ENCODE data around the gene EDC4.
"Not testable (repeated sequence)": the region's sequence is repeated elsewhere in the genome, so short reads cannot be mapped to it uniquely, and the experiment has no call there.

Gene EDC4

DNA sequence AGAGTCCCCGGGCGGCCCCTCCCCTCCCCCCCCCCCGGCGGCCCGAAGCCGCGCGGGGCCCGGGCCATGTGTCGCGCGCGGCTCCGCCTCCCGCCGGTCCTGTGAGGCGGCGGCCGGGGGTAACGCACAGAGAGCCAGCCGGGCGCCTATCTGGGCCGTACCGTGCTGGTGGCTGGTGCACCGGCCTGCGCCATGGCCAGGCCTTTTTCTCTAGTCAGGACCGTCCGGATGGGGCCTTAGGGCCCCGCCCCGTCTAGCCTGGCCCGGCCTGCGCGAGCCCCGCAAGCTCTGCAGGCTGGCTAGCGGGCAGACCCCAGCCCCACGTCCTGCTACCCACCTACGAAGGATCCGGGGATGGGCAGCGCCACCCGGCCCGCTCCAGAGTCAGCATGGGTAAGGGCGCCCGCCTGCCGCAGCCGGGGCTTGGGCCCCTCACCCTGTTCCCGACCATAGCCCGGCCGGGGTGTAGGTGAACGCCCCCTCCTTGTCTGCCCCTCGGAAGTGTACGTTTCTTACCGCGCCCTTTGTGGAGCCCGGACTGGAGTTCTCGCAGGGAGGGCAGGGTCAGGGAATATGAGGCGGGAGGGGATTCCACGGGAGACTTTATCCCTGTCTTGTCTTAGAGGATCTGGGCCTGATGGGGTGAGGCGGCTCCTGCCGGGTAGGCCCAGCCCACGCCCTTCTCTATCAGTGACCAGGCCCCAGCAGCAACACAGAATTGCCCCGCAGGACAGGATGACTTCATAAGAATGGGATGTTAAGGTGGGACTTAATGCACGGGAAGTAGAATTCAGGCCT lies 25.6 kb upstream of the EDC4 start, which contains the start of gene CENPT:
CENPT (minus strand) TSS at position 630 of the 798 bp plus-strand sequence. CDS start 13,834 bp downstream, outside the sequence.
- no peak for DNase-seq (ENCODE audit: low spot score)

DNA sequence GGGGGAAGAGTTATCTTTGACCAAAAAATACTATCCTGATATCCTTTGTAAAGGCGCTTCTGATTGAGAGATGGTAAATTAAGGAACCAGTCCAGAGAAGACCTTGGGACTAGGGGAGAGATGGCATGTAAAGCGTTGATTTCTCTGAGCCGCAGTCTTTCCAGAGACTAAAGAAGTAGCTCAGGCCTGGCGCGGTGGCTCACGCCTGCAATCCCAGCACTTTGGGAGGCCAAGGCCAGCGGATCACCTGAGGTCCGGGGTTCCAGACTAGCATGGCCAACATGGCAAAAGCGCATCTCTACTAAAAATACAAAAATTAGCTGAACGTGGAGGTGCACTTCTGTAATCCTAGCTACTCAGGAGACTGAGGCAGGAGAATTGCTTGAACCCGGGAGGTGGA lies 24.7 kb upstream of the EDC4 start:
- DNase-seq (ENCODE audit: low spot score), result no peak

GRCh38 chr16:67853670-67854069 lies 19.2 kb upstream of the EDC4 start:
- DNase-seq (ENCODE audit: low spot score), result no peak

DNA sequence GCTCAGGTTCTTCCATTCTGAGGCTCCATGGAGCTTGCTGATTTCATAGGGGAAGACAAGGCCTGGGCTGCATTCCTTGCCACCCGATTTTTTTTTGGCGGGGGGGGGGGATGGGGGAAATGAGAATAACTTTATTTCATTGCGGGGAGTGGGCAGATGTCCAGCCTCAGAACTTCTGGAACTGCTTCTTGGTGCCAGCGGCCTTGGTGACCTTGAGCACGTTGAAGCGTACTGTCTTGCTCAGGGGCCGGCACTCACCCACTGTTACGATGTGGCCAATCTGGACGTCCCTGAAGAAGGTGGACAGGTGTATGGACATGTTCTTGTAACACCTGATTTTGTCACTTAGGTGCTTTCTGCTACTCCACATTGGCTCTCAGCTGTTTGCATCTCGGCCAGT lies 17.1 kb upstream of the EDC4 start:
- no peak for DNase-seq (ENCODE audit: low spot score)

- DNase-seq (ENCODE audit: low spot score), result no peak
These were observed 15.8 kb upstream of the EDC4 start for GRCh38 chr16:67856927-67857546.

DNA sequence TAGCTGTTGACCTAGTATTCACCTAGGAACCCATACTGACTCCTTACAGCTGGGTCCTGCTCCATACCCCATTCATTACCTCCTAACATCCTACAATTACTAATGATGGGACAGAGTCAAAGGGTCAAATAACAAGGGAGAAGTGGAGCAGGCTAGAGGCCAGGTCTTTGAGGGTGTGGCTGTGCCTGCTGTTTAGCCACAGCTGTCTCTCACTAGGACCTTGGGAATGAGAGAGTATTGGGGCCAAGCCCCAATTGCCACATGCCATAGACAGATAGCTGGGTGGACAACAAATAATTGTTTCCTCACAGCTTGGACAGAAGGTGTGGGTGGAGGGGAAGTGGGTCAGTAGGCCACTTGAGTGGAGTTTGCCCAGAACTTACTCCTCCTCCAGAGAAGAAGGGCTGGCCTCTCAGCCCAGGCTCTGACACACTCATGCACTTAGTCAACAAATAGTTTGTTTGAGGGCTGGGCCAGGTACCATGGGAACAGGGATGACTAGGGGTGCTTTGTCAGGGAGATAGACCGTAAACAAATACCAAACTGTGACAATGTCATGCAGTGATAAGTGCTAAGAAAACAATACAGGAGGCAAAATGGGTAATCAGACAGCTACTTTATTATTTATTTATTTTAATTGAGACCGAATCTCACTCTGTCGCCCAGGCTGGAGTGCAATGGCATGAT lies 15.2 kb upstream of the EDC4 start:
- no peak for DNase-seq (ENCODE audit: low spot score)

- no peak for DNase-seq (ENCODE audit: low spot score)
These were observed 14.4 kb upstream of the EDC4 start for GRCh38 chr16:67858500-67858899.

DNA sequence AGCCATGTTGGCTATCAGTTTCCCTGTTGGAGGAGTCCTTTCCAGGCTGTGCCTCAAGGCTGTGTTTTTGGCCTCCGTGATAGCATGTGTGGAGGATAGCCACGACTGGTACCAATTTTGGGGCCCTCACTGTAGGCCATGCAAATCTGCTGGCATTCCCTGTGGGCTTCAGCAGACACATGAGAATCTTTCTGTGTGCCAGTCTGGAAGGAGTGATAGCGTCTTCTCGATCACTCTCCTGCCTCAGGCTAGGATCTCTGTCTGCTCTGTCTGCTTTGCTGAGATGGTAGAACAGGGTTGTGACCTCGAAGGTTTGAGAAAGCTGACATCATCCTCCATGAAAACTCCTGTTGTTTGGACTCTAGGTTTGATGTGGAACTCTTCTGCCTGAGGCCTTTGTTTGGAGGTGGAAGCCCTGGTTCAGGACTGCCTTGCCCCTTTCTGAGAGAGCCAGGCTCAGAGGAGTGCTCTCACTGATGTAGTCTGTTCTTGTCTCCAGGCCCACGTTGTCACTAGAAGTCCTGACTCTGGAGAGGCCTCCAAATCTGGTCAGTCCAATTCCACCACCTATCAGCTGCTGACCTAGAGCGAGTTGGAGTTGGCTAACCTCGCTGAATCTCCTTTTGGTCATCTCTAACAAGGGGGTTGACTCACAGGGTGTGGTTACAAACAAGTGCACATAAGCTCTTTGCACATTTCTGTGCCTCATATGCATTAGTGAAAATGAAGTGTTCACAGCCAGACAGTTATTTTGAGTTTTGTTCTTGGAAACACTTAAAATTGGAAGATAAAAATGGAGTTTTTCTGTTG lies 12.1 kb upstream of the EDC4 start:
- DNase-seq (ENCODE audit: low spot score), result no peak

DNA sequence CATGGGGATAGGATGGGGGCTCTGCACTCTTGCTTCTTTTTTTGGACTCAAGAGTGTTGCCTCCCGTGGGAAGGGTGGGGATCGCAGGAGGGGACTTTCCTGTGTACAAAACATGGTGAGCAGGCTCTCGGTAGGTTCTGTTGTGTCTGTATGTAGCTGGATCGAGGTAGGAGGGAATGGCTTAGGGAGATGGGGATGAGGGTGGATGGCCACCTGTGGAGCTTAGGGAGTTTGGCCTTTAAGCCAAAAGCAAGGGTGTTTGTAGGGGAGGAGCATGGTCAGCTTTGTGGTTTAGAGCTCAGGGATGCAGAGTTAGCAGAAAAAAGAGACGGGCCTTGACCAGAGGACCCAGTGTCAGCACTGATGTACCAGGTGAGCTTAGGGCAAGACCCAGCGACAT lies 11.0 kb upstream of the EDC4 start:
- no peak for DNase-seq (ENCODE audit: low spot score)

DNA sequence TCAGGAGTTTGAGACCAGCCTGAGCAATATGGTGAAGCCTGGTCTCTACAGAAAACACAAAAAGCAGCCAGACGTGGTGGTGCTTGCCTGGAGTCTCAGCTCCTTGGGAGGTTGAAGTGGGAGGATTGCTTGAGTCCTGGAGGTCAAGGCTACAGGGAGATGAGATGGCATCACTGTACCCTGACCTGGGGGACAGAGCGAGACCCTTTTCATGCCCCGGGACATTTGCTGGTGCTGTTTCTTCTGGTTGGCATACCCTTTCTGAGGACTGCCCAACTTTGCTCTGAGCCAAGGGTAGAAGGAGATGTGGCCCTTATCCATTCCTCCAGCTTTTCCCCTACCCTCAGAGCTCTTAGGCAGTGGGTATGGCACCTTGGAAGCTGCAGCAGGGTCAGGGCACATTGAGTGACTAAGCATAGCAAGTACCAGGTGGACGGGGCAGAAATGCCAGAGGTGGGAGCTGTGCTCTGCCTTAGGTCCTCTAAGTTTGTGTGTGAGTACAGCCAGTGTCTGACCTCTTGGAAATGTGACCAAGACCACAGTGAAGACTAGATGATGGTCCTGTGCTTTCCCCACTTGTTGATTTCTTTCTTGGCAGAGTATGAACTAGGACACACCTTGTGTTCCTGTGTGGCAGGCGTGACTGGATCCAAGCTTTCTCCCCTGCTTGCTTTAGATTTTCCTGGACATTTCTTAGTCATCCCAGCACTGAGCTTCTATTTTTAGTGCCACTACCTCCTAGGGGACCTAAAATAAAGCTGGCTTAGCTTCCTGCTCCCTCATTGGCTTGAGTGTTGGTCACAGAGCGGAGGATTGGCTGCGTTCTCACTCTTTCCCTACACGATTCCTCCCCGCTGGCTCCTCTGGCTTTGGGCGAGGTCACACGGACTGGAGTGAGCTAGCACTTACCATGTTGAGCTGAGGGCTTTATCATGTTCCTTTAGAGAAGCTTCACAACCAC lies 9.9 kb upstream of the EDC4 start:
- no peak for DNase-seq (ENCODE audit: low spot score)

- not testable (repeated sequence) for DNase-seq (ENCODE audit: low spot score)
These were observed 8.8 kb upstream of the EDC4 start for GRCh38 chr16:67864044-67864443.

DNA sequence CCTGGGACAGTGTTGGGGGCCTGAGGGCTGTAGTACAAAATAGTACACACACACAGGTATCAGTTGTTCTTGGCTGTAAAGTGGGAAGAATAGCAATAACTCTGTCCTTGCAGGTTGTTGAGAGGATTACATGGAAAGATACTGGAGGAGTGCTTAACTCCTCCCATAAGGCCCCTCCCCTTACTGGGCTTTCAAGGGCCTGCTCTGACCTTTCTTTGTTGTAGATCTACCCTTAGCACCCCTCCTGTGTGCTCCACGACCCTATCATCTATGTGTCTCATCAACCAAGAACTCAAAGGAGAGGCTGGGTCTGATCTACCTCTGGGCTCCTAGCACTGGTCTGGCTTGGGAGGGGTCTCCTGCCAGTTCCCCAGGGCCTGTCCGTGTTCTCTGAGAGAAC lies 8.3 kb upstream of the EDC4 start:
- DNase-seq (ENCODE audit: low spot score), result no peak

GRCh38 chr16:67865318-67865717 lies 7.5 kb upstream of the EDC4 start:
- DNase-seq (ENCODE audit: low spot score), result no peak

GRCh38 chr16:67868290-67868689 lies 4.6 kb upstream of the EDC4 start:
- DNase-seq (ENCODE audit: low spot score), result no peak

DNA sequence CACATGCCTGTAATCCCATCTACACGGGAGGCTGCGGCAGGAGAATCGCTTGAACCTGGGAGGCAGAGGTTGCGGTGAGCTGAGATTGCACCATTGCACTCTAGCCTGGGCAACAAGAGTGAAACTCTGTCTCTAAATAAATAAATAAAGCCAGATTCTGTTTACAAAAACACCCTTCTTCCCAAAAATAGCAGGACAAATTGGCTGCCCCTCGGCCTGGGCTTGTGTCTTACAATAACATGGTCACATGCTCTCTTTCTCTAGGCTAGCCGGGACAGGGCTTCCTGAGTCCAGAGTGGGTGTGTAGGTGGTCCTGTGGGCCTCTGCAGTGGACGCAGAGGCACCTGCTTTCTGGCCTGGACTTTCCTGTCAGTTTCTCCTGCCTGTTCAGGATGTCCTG lies 3.2 kb upstream of the EDC4 start:
- no peak for DNase-seq (ENCODE audit: low spot score)

- no peak for DNase-seq (ENCODE audit: low spot score)
These were observed 1.6 kb upstream of the EDC4 start for GRCh38 chr16:67871256-67871655.

DNA sequence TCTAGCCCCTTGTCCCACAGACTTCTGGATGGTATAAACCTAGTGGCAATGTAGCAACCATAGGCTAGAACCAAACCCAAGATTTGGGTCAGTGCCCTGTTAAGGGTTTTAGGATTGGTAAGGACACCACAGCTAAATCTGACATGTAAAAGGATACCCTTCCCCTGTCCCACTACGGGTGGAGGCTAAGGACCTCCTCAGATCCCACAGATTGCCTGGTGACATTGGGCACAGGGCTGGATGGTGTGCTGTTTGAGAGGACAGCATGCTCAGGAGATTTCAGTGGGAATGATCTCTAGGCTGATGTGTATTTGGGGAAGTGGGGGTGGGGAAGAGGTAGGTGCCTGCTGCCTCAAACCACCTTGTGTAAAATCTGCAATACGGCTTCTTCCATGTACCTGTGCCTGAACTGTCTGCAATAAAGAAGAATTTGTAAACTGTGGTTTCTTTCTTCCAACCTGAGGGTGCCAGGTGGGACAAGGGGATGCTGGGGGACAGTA lies 671 bp upstream of the EDC4 start:
- DNase-seq (ENCODE audit: low spot score), result no peak

DNA sequence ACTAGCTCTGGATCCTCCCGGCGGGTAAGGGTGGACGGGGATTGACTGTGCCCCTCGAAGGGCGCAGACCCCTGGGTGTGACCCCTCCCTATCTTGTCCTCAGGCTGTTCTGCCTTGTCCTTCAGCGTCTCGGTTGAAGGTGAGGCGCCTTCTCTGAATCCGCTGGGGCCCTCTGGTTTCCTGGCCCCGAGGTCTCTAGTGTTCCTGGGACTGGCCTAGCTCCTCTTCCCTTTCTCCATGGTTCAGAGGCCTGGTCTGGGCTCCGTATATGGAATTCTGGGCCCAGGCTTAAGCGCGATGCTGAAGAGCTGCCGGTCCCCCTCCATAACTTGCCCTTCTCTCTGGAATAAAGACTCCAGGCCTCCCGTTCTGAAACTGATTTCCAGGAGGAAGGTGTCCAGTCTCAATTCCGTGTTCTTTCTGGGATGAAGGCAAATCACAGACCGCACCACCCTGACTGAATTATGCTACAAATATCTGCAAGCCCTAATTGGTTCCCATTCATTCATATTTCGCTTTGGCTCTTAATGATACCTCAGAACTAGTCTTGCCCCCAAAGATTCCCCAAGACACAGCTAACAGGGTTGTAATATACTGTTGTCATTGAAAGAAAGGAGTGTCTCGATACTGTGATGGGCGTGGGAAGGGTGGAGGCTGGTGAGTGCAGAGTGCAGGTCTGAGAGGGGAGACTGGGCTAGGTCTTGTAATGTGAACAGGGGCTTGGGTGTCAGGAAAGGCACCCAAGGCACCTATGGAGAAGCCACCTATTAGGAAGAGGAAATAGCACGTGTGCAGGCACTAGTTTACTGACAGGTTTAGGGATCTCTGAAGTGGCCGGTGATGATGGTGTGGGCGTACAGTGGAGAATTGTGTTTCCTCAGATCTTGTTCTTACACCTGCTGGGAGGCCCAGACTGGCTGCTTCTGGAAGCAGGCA lies 851 bp downstream of the EDC4 start:
- DNase-seq (ENCODE audit: low spot score), result no peak

DNA sequence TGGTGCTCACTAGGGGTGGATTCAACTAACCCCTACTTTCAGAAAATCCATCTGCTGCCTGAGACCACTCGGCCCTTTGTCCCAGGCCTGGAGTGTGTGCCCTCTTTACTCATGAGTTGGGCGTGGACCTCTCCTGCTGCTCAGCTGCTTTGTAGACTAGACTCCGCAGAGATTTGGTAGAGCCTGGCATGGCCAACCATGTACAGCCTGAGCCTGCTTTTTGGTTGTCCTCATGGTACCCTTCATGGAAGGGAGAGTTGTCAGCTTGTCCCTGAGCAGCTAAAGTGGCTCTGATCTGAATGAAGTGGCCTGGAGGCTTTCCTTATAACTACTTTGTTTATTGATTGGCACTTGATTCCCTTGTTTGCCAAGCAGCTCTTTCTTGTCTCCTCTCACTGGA lies 1.5 kb downstream of the EDC4 start:
- no peak for DNase-seq (ENCODE audit: low spot score)

- no peak for DNase-seq (ENCODE audit: low spot score)
These were observed 4.2 kb downstream of the EDC4 start for GRCh38 chr16:67877064-67877463.

Measured in putamen (tissue), 1 donor.